Esophagus muscularis mucosa (tissue), 4 donors: ENCODE results near the gene HSD11B1.

Experiments used
- CTCF ChIP-seq, 3 experiments: fragments of 200-600 bp in 2 of 3; fragments of 450-650 bp in 1 of 3; sonication (generic) in 2 of 3; IDR thresholded peaks; one replicate each; pipeline ENCODE4 v1.5.1; 2017 to 2019; ENCODE audit warnings: antibody characterized with exemption in 3 of 3, mild to moderate bottlenecking in 2 of 3, moderate library complexity in 1 of 3
- EP300 ChIP-seq: sonication (generic); formaldehyde crosslinking; IDR thresholded peaks from one replicate; pipeline ENCODE4 v1.6.1; 2017; ENCODE audit warnings: antibody characterized with exemption
- POLR2A ChIP-seq: fragments of 450-650 bp; IDR thresholded peaks from one replicate; pipeline ENCODE4 v1.6.1; 2017; ENCODE audit warnings: antibody characterized with exemption, moderate library complexity, mild to moderate bottlenecking, low read depth
- POLR2AphosphoS5 ChIP-seq, 2 donors: sonication (generic); formaldehyde crosslinking; IDR thresholded peaks; one replicate each; pipeline ENCODE4 v1.6.1; 2017; ENCODE audit warnings: antibody characterized with exemption in 2 of 2

- TF ChIP-seq CTCF (IDR thresholded peaks at IDR 0.05): no peak
- TF ChIP-seq POLR2A: no peak
- no peak for TF ChIP-seq EP300
- no peak for TF ChIP-seq POLR2AphosphoS5 (IDR thresholded peaks at IDR 0.05)
Measured at GRCh38 chr1:209689477-209689876, 15.2 kb upstream of the HSD11B1 start.
